Sigmoid colon (tissue), 7 donors: ENCODE data around the gene HTT-AS. TPM values are rescaled to one million over a fixed set of nuclear protein-coding genes. Genes with fewer than 3 reads are reported as not detected.
"Not testable (repeated sequence)": the region's sequence is repeated elsewhere in the genome, so short reads cannot be mapped to it uniquely, and the experiment has no call there.

ENCODE experiments used
- DNase-seq: peaks from one replicate; pipeline ENCODE4 v3.0.0-alpha.2; 2019
- H3K27ac ChIP-seq, 4 donors: fragments of 200-600 bp; sonication (generic); one replicate each; pipeline ENCODE4 v1.5.1; 2016 to 2019; ENCODE audit warnings: mild to moderate bottlenecking in 1 of 4
- H3K27me3 ChIP-seq, 3 donors: fragments of 200-600 bp; sonication (generic); one replicate each; pipeline ENCODE4 v1.5.1; 2019; ENCODE audit warnings: mild to moderate bottlenecking in 1 of 3
- H3K36me3 ChIP-seq, 4 donors: fragments of 200-600 bp; sonication (generic); one replicate each; pipeline ENCODE4 v1.5.1; 2016 to 2019
- H3K4me1 ChIP-seq, 4 donors: fragments of 200-600 bp; sonication (generic); one replicate each; pipeline ENCODE4 v1.5.1; 2017 to 2019
- H3K4me3 ChIP-seq, 4 donors: fragments of 200-600 bp; sonication (generic); one replicate each; pipeline ENCODE4 v1.5.1; 2017 to 2019; ENCODE audit warnings: mild to moderate bottlenecking in 2 of 4, moderate library complexity in 1 of 4
- H3K9me3 ChIP-seq, 4 donors: fragments of 200-600 bp in 3 of 4; sonication (generic) in 3 of 4; one replicate each; pipeline versions ENCODE4 v1.5.1 to v1.6.1; 2013 to 2019
- EP300 ChIP-seq, 4 donors: sonication (generic); formaldehyde crosslinking; IDR thresholded peaks; one replicate each; pipeline ENCODE4 v1.6.1; 2017; ENCODE audit warnings: antibody characterized with exemption in 4 of 4
- POLR2A ChIP-seq, 2 donors: fragments of 450-650 bp; IDR thresholded peaks; one replicate each; pipeline ENCODE4 v1.6.1; 2016; ENCODE audit warnings: antibody characterized with exemption in 2 of 2, mild to moderate bottlenecking in 2 of 2, moderate library complexity in 2 of 2
- POLR2AphosphoS5 ChIP-seq, 4 donors: sonication (generic); formaldehyde crosslinking; IDR thresholded peaks; one replicate each; pipeline ENCODE4 v1.6.1; 2017; ENCODE audit warnings: antibody characterized with exemption in 4 of 4
- whole genome bisulfite sequencing, 2 donors: extraction: QIAGEN DNeasy Blood & Tissue Kit; methylation state at CpG; one replicate each; pipeline ENCODE4 v1.1.7; 2013; 5-methylcytosine and 5-hydroxymethylcytosine counted together
- intact Hi-C: fragments of 100-400 bp; cut with DNase I; formaldehyde crosslinking; loops from one replicate; pipeline ENCODE4 v1.15.1; 2023
- polyA plus RNA-seq, 3 donors: library from polyadenylated mRNA; stranded (reverse); fragments of 200-250 nt; gene quantifications; one replicate each; pipeline ENCODE4 v1.2.3, GENCODE V29; 2013
- total RNA-seq, 4 donors: library from RNA; depleted of rRNA; stranded (reverse); fragments of >200 nt; gene quantifications; one replicate each; pipeline ENCODE4 v1.1.0, GENCODE V29; 2016
- TF ChIP-seq, protein P1 (sequence below), 4 experiments: fragments of 450-650 bp in 3 of 4; fragments of 200-600 bp in 1 of 4; IDR thresholded peaks; one replicate each; pipeline ENCODE4 v1.5.1; 2016 to 2019; ENCODE audit warnings: antibody characterized with exemption in 4 of 4, mild to moderate bottlenecking in 3 of 4, moderate library complexity in 2 of 4
- donor health status: healthy with polysubstance abuse.
- donor health status: Bipolar disorder and iron deficiency.
- donor health status: healthy.

HTT-AS gene
- total and polyA plus RNA-seq, 7 donors = not detected

DNA sequence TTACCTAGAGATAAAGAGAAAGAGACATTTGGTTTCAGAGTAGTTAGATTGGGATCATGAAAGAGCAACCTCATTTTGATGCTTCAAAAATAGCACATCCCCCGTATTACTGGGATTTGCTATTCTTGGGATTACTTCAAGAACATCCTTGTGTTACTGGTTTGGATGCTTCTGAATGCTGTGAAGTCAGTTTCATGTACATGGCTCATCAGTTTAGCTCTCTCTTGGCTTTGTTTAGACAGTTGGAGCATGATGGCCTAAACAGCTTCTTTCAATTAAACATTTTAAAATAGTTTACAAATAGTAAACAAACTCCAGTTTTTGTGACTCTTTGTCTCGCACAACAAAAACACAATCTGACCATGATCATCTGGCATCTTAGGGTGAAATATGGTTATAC is 24.0 kb upstream of the HTT-AS start:
- H3K36me3 ChIP-seq = peaks cover 0 to 25% (median 5%) of the 10 kb centered on the region in 4 donors
- DNase-seq = no peak
- no peak overlapping the region for H3K27ac ChIP-seq
- 82% methylated on average over 2 of the region's 2 CpGs for WGBS, 2 donors
- no peaks in the 10 kb centered on the region for H3K27me3 ChIP-seq
- intact Hi-C loops = no loop called here
- H3K4me3 ChIP-seq = no peak overlapping the region
- TF ChIP-seq EP300 (IDR thresholded peaks at IDR 0.05) = no peak
- no peaks in the 10 kb centered on the region for H3K4me1 ChIP-seq
- H3K9me3 ChIP-seq = no peaks in the 10 kb centered on the region

DNA sequence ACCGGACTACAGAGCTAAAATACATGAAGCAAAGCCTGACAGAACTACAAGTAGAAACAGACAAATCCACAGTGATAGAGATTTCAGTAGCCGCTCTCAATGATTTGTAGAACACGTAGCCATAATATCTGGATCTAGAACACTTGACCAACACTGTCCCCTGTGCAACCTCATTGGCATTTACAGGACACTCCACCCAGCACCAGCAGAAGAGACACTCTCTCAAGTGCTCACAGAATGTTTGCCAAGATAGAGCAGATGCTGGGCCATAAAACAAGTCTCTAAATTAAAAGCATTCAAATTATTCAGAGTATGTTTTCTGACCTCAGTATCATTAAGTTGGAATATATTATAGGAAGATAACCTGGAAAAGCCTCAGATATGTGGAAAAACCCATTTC is 21.9 kb upstream of the HTT-AS start:
- Histone ChIP-seq H3K27me3 (no peaks in the 10 kb centered on the region), H3K9me3 (no peaks in the 10 kb centered on the region), H3K4me3 (no peak overlapping the region), H3K4me1 (no peaks in the 10 kb centered on the region), H3K36me3 (peaks cover 0 to 29% (median 5%) of the 10 kb centered on the region in 4 donors), H3K27ac (no peak overlapping the region)
- WGBS, 2 donors = 94 to 95% methylated on average over 3 of the region's 3 CpGs
- intact Hi-C loops = no loop called here
- no peak for DNase-seq
- TF ChIP-seq EP300 (IDR thresholded peaks at IDR 0.05) (no peak), POLR2AphosphoS5 (IDR thresholded peaks at IDR 0.05) (no peak), POLR2A (IDR thresholded peaks at IDR 0.05) (no peak)
- TF ChIP-seq, protein P1, sequence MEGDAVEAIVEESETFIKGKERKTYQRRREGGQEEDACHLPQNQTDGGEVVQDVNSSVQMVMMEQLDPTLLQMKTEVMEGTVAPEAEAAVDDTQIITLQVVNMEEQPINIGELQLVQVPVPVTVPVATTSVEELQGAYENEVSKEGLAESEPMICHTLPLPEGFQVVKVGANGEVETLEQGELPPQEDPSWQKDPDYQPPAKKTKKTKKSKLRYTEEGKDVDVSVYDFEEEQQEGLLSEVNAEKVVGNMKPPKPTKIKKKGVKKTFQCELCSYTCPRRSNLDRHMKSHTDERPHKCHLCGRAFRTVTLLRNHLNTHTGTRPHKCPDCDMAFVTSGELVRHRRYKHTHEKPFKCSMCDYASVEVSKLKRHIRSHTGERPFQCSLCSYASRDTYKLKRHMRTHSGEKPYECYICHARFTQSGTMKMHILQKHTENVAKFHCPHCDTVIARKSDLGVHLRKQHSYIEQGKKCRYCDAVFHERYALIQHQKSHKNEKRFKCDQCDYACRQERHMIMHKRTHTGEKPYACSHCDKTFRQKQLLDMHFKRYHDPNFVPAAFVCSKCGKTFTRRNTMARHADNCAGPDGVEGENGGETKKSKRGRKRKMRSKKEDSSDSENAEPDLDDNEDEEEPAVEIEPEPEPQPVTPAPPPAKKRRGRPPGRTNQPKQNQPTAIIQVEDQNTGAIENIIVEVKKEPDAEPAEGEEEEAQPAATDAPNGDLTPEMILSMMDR (IDR thresholded peaks at IDR 0.05) = no peak

DNA sequence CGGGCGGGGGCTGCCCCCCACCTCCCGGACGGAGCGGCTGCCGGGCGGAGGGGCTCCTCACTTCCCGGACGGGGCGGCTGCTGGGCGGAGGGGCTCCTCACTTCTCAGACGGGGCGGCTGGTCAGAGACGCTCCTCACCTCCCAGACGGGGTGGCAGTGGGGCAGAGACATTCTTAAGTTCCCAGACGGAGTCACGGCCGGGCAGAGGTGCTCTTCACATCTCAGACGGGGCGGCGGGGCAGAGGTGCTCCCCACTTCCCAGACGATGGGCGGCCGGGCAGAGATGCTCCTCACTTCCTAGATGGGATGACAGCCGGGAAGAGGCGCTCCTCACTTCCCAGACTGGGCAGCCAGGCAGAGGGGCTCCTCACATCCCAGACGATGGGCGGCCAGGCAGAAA is 20.4 kb upstream of the HTT-AS start:
- H3K36me3 ChIP-seq = peaks cover 0 to 15% (median 2%) of the 10 kb centered on the region in 4 donors
- H3K9me3 ChIP-seq, intact Hi-C loops, H3K4me1 ChIP-seq, H3K27me3 ChIP-seq, DNase-seq, H3K4me3 ChIP-seq, H3K27ac ChIP-seq: not testable (repeated sequence)
- 98% methylated on average over 28 of the region's 28 CpGs for WGBS, 2 donors

DNA sequence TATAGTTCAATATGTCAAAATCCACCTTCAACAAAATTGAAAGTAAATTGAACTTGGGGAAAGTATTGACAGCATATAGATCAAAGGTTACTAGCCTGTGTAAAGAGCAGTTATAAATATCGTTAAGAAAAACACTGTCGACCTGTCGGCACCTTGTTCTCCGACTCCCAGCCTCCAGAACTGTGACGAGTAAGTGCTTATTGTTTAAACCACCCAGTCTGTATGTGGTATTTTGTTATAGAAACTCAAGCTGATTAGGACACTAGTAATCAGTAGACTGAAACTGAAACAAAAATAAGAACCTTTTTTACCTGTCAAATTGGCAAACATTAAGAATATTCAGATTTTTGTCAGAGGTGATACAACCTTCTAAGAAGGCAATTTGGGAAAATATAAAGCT is 17.1 kb upstream of the HTT-AS start:
- Histone ChIP-seq H3K9me3 (no peaks in the 10 kb centered on the region), H3K27ac (no peak overlapping the region), H3K36me3 (peaks cover 0 to 32% (median 2%) of the 10 kb centered on the region in 4 donors), H3K27me3 (no peaks in the 10 kb centered on the region), H3K4me1 (no peaks in the 10 kb centered on the region), H3K4me3 (no peak overlapping the region)
- 13 to 52% methylated on average over 5 of the region's 5 CpGs for WGBS, 2 donors
- TF ChIP-seq, protein P1 (IDR thresholded peaks at IDR 0.05) = no peak
- TF ChIP-seq EP300 (IDR thresholded peaks at IDR 0.05) = no peak
- TF ChIP-seq POLR2A (IDR thresholded peaks at IDR 0.05) = no peak
- DNase-seq = no peak
- intact Hi-C loops = no loop called here

DNA sequence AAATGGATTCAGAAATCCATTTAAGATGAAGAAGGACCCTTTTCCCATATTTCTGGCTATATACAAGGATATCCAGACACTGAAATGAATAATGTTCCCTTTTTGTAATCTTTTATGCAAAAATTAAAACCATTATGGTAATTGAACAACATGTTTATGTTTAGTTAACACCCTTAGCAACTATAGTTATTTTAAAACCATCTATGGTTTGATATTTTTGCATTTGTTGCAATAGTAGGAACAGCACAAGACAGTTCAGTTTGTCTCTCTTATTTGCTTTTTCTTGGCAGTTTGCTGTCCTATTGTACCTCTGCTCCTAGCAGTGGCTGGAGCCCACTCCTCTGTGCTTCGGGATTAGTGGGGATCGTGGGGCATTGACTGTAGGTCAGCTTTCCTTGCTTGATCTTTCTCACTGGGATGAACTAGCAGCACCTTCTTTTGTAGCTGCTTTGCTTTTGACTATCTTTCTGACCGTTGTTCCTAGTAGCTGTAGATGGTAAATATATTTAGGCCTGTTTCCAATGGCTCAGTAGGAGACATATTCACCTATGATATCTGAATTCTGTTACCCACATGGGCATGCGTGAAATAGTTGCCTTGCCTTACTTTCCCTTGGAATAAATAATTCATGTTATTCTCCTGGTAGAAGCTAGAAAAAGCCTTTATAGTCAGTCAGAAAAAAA is 12.9 kb upstream of the HTT-AS start:
- intact Hi-C loops = no loop called here
- Histone ChIP-seq H3K4me1 (no peaks in the 10 kb centered on the region), H3K27me3 (no peaks in the 10 kb centered on the region), H3K36me3 (peaks cover 0 to 27% (median 2%) of the 10 kb centered on the region in 4 donors), H3K9me3 (no peaks in the 10 kb centered on the region), H3K27ac (no peak overlapping the region), H3K4me3 (no peak overlapping the region)
- 88 to 95% methylated on average over 4 of the region's 4 CpGs for WGBS, 2 donors
- TF ChIP-seq EP300 (IDR thresholded peaks at IDR 0.05) = no peak
- TF ChIP-seq, protein P1 (IDR thresholded peaks at IDR 0.05) = no peak
- TF ChIP-seq POLR2AphosphoS5 (IDR thresholded peaks at IDR 0.05) = no peak
- no peak for DNase-seq
